Cardiac septum (tissue), 1 donor: Measurements from ENCODE around the gene HOPX. TPM values are rescaled to one million over a fixed set of nuclear protein-coding genes. Genes with fewer than 3 reads are reported as not detected.

Experiments
- DNase-seq: peaks from one replicate; pipeline ENCODE4 v3.0.0-alpha.2; 2020; ENCODE audit warnings: low spot score
- intact Hi-C: fragments of 100-400 bp; cut with DNase I; formaldehyde crosslinking; loops from one replicate; pipeline ENCODE4 v1.14.0; 2022
- total RNA-seq: library from RNA; stranded (reverse); fragmentation: NEBNext Ultra II Directional; extraction: Animal tissue kit (Norgen Biotek cat#: 25700); gene quantifications from one replicate; pipeline ENCODE4 v1.2.1, GENCODE V29; 2021
- donor health status: DM: no; HTN: no; CAD: no.

Gene HOPX
- total RNA-seq, 1 donor from 2014 or later = 5.2 TPM

- DNase-seq = no peak
- intact Hi-C loops = loop anchor here (5.0 kb wide), 1 partner anchor 69 kb away; no protein-coding TSS in a partner anchor
Measured at GRCh38 chr4:56657818-56658217, 23.3 kb downstream of the HOPX start.

GRCh38 chr4:56657128-56657527 is 24.0 kb downstream of the HOPX start:
- intact Hi-C loops = loop anchor here (5.0 kb wide), 1 partner anchor 70 kb away; no protein-coding TSS in a partner anchor
- DNase-seq = no peak

DNA sequence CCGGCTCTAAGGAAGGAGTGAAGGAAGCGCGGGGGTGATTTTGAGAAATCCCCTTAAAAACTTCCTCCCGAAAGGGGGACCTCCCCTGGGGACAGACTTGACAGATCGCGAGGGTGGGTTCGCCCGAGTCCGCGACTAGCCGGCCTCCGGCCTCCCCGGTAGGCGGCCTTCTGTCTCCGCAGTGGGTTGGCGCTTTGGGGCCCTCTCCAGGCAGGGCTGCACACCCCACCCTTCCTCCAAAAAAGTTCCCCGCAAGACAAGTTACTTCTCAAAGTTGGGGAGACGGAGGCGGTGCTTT is 24.8 kb downstream of the HOPX start:
- intact Hi-C loops = loop anchor here (5.0 kb wide), 1 partner anchor 71 kb away; no protein-coding TSS in a partner anchor
- DNase-seq = no peak

DNA sequence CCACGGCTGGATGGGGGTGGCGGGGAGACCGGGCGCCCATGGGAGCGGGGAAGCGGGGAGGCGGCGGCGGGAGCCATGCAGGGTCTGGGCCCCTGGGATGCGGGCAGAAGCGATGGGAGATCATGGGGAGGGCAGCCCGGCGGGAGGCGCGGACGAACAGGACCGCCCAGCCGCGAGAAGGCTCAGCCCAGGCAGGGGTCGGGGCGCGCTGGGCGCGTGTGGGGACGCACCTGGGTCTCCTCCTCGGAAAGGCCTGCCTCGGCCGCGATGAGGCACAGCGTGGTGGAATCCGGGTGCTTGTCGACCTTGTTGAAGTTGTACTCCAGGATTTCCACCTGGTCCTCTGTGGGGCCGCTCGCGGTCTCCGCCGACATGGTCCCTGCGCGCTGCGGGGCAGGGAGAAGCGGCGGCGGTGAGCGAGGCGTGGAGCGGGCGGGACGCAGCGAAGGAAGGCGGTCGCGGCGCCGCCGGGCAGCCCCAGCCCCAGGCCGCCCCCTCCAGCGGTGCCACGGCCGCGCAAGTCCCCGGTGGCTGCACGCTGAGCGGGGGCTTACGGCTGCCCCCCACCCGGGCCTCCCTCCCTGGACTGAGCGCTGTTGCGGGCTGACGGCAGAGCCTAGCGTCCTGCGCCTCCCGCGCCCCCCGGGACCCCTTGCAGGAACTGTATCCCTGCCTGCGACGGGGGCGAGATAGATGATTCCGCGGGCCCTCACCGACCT is 25.3 kb downstream of the HOPX start:
- intact Hi-C loops = loop anchor here (5.0 kb wide), 1 partner anchor 72 kb away; no protein-coding TSS in a partner anchor
- no peak for DNase-seq

DNA sequence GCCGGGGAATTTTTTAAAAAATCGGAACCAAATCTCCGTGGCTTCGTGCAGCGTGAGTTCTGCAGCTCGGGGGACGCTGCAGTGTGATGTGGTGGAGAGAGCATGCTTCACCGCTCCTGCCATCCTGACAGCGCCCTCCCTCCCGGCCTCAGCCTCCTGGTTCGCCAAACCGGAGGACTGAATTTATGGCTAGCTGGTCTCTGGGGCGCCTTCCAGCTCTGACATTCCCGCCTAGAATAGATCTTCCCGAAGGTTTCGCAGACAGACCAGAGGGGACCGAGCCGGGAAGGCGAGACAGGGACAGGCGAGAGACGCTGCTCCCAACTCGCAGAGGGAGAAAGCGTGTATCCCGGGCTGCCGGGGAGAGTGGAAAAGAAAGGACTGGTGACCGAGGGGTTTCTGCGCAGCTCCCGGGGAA is 25.9 kb downstream of the HOPX start:
- no peak for DNase-seq
- intact Hi-C loops = loop anchor here (5.0 kb wide), 1 partner anchor 72 kb away; no protein-coding TSS in a partner anchor

- DNase-seq = no peak
- intact Hi-C loops = no loop called here
Measured at GRCh38 chr4:56654238-56654632, 26.9 kb downstream of the HOPX start.

- intact Hi-C loops = no loop called here
- DNase-seq = no peak
Measured at GRCh38 chr4:56653461-56654237, 27.4 kb downstream of the HOPX start.

DNA sequence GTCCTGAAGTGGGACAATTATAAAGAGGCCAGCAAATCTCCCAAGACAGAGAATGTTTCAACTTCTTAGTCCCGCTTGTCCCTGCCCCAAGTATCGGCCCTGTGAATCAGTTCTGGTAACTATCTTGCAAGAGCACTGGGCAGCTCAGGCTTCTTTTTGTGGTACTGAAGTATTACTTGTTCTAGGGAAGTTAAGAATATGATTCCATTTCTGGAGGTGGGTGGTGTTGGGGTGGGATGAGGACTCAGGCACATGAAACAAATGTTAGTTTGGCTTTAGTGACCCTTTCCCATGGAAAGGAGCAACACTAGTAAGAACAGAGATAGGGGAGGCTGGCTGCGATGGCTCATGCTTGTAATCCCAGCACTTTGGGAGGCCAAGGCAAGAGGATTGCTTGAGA is 28.9 kb downstream of the HOPX start:
- DNase-seq = no peak

DNA sequence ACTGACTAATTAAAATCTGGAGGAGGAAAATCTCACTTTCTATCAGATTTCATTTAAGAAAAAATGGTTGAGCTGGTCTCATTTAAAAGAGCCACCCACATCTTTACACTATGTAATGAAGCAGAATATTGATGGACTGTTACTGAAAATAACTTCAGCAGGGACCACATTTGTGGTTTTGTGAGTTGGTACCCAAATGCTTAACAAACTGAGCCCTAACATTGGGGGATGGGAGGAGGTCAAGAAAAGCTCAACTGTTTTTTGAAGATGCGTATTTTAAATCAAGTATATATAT is 30.1 kb downstream of the HOPX start:
- intact Hi-C loops = no loop called here
- DNase-seq = no peak

More for the DNA sequence above, 28.9 kb downstream of the HOPX start:
- intact Hi-C loops = no loop called here

DNA sequence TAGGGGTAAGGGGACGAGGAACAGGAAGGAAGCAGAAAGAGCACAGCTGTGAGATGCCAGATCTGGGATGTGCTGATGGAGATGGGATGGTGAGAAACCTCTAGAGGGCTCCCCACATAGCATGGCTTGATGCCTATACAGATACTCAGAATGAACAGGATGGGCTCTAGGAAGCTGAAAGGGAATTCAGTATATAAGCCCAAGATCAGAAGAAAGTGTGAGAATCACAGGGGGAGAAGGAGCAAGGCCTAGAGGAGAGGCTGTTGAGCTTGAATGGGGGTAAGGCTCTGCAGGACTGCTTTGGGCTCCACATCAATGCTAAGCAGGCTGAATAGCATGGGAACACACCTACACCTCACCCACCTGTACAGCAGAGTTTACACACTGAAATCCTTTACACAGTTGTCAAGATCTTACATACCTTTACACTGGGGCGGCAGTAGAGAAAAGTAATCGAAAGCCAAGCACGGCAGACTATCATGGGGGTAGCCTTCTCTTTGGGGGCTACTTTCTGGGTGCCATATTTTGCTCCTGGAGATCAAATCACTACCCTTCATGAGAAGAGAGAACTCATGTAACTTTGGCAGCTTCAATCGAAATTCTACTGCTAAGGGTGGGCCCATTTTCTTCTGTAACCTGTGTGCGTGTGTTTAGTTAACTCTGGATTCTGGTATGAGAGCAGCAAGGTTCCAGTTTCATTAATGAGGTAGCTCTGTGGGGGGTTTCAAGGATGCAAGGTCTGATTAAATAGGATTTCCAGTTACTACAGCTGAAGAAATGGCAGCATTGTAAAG is 30.6 kb downstream of the HOPX start:
- intact Hi-C loops = no loop called here
- no peak for DNase-seq

DNA sequence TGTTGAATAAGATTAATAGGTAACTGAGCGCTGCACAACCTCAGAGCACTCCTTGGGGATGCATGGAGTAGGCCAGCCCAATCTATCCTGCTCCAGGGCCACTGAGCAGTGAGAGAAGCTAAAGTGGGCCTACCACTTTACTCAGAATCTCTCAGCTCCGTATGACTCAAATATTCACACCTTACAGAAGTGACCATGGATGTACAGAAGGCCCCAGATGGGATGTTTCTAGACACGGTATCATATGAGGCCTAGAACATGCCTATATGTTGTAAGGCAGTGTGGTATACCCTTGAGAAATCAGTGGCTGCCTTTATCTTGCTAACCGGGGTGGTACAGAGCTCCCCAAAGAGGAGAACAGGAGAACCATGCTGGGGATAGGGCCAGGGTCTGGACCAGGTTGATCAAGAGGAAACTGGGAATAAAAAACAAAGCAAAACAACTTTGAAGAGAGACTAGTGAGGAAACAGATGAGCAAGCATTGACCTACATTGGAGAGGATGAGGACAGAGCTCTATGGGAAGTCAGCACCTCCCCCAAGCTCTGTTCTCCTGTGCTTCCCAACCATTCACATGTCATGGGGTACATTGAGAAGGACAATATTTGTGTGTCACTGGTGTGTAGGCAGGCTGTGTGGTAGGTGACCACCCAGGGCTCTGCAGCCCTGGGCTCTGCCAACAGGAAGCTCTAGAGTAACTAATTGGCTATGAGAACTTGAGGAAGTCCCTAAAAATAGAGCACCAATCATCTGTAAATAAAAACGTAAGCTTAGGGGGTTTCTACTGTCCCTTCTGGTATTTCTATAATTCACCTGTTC is 31.4 kb downstream of the HOPX start:
- intact Hi-C loops = no loop called here
- DNase-seq = no peak

DNA sequence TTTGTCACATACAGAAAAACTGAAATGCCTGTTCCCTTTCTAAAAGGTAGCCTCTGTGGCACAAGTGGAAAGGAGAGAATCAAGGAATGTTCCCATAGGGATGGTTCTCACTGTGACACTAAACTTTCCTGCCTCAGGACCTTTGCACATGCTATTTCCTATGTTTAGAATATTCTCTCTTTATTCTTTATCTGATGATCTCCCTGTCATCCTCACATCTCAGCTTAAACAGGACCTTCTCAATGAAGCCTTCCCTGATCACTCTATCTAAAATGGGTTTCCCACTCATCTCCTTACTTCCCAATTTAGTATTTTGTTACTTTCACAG is 32.3 kb downstream of the HOPX start:
- intact Hi-C loops = no loop called here
- no peak for DNase-seq

DNA sequence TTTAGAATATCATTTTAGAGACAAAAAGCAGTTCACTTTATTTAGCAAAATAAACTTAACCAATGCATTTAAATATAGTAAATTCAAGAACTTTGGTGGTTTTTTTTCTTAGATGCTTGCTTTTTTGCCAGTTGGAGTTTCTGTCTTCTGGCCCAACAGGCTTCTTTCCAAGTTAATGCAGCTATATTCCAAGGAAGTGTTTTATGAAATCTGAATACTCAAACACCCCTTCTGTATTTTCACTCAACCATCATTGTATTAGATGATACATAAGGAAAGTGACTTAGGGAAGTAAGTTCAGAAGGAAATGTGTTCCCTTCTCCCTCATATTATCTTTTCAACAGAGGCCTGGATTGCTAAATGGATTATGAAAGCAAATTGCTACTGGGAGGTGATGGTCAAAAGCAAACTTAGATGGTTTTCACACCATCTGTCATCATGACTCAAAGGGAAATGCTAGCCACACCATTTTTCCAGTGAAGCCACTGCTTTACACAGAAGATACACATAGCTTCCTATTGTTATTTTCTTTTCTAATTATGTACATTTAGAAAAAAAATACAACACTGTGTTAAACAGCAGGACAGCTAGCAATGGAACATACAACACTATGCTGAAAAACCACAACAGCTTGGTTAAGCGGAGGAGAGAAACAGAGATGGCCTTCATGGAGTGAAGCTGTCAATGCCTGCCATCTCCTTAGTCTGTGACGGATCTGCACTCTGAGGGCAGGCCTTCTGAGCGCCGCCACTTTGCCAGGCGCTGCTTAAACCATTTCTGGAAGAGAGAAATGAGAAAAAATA is 32.9 kb downstream of the HOPX start:
- intact Hi-C loops = no loop called here
- DNase-seq = no peak

DNA sequence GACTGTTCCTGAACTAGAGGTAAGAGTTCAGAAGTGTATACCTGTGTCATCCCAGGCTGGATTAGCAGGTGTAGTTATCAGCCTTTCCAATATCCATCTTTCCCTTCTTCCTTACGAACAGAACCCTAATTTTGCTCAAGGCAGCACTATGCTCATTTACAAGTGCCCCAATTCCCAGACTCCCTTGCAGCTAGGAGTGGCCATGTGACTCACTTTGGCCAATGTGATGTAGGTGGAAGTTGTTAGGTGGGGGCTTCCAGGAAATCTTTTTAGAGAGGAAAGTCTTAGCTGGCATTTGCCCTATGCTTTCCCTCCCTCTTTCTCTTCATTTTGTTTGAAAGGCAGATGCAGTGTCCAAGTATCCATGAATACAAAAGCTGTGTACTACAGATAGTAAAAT is 34.8 kb downstream of the HOPX start:
- intact Hi-C loops = no loop called here
- no peak for DNase-seq

DNA sequence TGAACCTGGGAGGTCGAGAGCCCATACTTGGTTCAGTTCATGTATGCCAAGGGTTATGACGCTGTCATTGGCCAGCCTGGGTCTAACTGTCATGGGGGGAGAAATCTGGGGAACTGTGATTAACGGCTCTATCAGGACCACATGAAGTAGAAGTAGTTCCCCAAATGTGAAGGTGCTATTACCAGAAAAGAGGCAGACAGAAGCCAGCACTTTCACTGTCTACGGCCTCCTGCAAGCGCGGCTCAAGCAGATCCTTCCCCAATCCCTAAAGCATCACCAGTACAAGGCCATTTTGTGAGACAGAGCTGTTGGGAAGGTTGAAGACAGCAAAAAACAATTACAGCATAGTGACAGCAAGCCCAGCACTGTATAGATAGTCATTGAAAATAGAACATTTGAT is 37.5 kb downstream of the HOPX start:
- DNase-seq = no peak
- intact Hi-C loops = no loop called here

- intact Hi-C loops = no loop called here
- DNase-seq = no peak
Measured at GRCh38 chr4:56641494-56642051, 39.5 kb downstream of the HOPX start.

GRCh38 chr4:56640621-56641493 is 40.2 kb downstream of the HOPX start:
- DNase-seq = no peak
- intact Hi-C loops = no loop called here

DNA sequence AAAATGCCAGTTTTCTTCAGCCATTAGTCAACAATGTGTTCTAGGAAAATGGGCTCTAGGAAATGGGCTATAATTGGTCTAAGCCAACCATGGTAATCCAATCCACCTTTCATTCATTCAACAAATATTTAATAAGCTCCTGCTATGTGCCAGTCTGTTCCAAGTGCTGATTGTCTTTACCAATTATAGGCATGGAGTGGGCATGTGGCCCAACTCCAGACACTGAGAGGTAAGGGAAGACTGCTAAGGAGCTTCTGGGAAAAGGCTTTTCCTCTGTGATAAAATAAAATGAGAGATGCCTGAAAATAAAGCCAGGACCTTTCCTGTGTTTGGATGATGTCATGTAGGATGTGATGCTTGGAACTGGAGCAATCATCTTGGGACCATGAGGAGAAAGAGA is 43.3 kb downstream of the HOPX start:
- DNase-seq = no peak
- intact Hi-C loops = no loop called here
